GM13977 (cell line): ENCODE measurements around the gene HDAC5.
"Not testable (repeated sequence)": the region's sequence is repeated elsewhere in the genome, so short reads cannot be mapped to it uniquely, and the experiment has no call there.

Experiments
- DNase-seq: peaks from one replicate; pipeline ENCODE4 v3.0.0; 2012; ENCODE audit warnings: low spot score
- in situ Hi-C: fragments of 300-500 bp; cut with MboI; formaldehyde crosslinking; loops from one replicate; pipeline ENCODE4 v1.12.0; 2022; ENCODE audit warnings: low sequenced_read_pairs, low pct_unique_long_range_greater_than_20kb, mixed read lengths, inconsistent platforms; ENCODE audit not compliant: unreplicated experiment
- TF ChIP-seq, protein P1 (sequence below): IDR thresholded peaks from 2 replicates; pipeline ENCODE4 v1.5.1; 2012; ENCODE audit warnings: mild to moderate bottlenecking, control low read depth; ENCODE audit not compliant: insufficient read depth; ENCODE audit errors: extremely low read depth, missing control alignments

Gene HDAC5

DNA sequence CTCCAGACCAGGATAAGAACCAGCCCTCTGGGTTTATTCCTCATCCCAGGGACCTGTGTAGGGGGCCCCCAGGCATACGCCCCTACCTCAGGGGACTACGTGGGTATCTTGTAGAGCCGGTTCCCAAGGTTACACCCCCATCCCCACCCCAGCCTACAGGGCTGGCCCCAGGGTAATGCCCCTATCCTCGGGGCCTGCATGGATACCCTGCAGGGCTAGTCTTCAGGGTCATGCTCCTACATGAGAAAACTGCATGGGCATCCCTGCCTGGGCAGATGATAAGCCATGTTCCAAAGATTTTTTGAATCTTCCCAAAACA is 14.2 kb downstream of the HDAC5 start:
- no peak for DNase-seq
- TF ChIP-seq, protein P1, sequence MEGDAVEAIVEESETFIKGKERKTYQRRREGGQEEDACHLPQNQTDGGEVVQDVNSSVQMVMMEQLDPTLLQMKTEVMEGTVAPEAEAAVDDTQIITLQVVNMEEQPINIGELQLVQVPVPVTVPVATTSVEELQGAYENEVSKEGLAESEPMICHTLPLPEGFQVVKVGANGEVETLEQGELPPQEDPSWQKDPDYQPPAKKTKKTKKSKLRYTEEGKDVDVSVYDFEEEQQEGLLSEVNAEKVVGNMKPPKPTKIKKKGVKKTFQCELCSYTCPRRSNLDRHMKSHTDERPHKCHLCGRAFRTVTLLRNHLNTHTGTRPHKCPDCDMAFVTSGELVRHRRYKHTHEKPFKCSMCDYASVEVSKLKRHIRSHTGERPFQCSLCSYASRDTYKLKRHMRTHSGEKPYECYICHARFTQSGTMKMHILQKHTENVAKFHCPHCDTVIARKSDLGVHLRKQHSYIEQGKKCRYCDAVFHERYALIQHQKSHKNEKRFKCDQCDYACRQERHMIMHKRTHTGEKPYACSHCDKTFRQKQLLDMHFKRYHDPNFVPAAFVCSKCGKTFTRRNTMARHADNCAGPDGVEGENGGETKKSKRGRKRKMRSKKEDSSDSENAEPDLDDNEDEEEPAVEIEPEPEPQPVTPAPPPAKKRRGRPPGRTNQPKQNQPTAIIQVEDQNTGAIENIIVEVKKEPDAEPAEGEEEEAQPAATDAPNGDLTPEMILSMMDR = no peak

DNA sequence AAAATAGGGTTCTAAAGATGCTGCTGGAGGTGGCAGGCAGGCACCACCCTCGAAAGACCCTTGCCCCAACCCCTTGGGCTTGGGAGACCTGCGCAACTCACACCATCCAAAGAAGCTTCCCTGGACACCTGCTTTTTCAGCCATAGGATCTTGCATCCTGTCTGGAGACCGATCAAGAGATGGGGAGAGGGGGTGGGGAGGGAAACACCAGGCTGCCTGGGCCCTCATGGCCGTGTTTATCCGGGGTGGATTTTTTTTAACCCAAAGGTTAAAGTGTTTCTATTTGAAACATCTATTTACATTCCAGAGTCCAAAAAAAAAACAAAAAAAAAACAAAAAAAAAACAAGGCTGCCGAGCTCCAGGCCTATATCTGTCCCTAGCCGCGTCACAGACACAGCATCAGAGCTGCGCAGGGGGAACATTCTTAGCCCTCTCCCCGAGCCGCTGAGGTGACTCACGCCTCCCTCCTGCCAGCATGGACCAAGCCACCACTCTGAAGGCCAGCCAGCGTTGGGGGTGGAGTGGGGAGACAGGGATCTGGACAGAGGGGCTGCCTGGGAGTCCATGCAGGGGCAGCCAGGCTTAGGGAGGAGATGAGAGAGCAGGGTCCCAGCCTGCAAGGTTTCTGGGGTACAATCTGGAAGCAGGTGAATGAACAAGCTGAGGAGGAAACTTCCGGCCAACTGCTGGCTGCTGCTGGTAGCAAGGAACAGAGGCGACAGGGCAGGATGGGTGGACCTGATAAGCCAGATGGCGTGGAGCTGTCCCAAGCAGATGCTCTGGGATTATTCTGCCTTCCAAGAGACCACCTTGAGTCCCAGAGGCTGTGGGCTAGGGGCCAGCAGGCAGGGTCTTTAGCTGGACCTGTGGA is 14.8 kb downstream of the HDAC5 start:
- TF ChIP-seq, protein P1 = no peak
- in situ Hi-C loops = no loop called here
- no peak for DNase-seq

More for the DNA sequence above, 14.2 kb downstream of the HDAC5 start:
- in situ Hi-C loops = no loop called here

DNA sequence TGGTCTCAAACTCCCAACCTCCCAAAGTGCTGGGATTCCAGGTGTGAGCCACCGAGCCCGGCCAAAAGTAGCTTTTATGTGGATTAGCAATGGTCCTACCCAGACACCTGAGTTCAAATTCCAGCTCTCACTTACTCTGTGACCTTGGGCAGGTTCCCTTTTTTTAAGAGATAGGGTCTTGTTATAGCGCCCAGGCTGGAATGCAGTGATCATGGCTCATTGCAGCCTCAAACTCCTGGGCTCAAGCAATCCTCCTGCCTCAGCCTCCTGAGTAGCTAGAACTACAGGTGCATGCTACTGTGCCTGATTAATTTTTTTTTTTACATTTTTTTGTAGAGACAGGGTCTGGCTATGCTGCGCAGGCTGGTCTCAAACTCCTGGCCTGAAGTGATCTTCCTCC is 16.6 kb downstream of the HDAC5 start:
- TF ChIP-seq, protein P1 = no peak
- DNase-seq = no peak
- in situ Hi-C loops = no loop called here

DNA sequence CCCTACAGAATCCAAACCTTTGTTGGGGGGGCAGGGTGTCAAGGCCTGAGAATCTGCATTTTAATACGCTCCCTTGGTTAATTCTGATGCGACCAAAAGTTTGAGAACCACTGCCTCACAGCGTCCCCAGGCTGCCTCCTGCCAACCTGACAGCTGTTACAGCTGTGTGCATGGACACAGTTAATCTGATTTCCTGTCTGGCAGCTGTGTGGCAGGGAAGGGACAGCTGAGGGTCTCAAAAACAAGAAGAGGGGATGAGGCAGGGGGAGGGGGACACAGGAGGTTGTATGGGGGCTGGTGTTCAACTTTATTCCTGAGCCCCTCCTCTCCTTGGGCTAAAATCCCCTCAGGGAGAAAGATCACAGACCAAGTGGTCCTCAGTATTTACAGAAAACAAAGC is 17.5 kb downstream of the HDAC5 start:
- DNase-seq = no peak
- in situ Hi-C loops = no loop called here

DNA sequence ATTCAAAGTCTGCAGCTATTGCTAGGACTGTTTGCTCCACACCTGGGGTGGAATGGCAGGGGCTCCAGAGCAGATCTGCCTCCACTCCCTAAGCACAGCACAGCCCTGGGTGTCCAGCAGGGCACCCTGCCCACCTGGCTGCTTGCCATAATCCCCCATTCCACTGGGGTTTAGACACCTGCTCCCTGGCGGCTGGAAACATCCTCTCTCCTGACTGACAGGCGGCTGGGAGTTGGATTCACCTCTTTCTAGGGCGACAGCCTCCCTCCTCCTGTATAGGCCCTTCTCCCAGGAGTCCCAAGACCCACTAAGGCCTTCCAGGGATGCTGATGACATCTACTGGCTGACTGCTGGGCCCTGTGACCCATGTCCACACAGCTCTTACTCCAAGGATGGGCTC is 18.0 kb downstream of the HDAC5 start:
- TF ChIP-seq, protein P1 = no peak
- no peak for DNase-seq
- in situ Hi-C loops = no loop called here

More for the DNA sequence above, 17.5 kb downstream of the HDAC5 start:
- TF ChIP-seq, protein P1 = no peak

DNA sequence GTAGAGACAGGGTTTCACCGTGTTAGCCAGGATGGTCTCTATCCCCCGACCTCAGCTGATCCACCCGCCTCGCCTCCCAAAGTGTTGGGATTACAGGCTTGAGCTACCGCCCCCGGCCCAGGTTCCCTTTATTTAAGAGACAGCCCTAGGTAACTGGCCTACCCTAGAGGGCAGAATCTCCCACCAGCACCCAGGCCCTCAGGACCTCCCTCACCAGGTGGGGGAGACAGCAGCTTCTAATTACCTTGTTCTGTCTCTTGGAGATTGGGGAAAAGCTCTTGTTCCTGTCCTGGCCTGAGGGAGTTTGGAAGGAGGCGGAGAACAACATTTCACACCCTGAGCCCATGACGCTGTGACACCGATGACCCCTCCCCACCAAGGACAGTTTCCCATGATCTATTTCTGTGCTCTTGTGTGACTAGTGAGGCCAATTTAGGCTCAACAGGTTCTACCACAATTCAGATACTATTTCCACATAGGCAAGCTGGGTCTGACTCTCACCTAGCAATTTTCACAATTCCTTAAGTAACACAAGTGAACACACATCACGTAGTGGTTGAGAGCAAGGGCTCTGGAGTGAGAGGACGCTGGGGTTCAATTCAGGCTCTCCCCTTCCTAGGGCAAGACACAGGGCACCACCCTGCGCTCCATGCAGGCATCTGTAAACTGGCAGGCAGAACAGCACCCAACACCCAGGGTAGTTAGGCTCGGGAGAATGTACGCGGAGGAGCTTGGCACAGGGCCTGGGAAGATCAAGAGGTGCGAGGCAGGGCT is 20.4 kb downstream of the HDAC5 start:
- DNase-seq = no peak
- TF ChIP-seq, protein P1 = no peak
- in situ Hi-C loops = no loop called here

DNA sequence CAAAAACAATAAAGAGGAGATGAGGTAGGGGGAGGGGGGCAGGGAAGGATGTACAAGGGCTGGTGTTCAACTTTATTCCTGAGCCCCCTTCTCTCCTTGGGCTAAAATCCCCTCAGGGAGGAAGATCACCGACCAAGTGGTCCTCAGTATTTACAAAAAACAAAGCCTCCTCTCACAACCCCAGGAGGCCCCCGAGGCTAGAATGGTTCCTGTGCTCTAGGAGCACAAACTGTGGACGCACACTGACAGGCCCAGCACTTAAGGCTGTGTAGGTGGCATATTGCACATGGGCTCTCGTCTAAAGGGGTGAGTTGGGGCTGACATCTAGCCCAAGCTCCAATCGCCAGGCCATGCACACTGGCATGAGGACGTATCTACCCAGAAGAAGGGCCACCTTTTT is 21.6 kb downstream of the HDAC5 start:
- in situ Hi-C loops, DNase-seq: not testable (repeated sequence)
